SK-N-SH (cell line): ENCODE results near the gene CLMP. TPM values are rescaled to one million over a fixed set of nuclear protein-coding genes. Genes with fewer than 3 reads are reported as not detected.

Source experiments
- CTCF ChIA-PET: fragments of 300-600, 350-600 bp; formaldehyde crosslinking; extraction: SDS; loops from one replicate; lab custom pipeline; 2021; lab: Yijun Ruan, JAX
- POLR2A ChIA-PET: fragments of 350-600 bp; sonication (Branson Sonifier 250); formaldehyde crosslinking; extraction: SDS; loops from one replicate; lab custom pipeline; 2020; ENCODE audit warnings: antibody characterized with exemption, inconsistent platforms; lab: Yijun Ruan, JAX
- DNase-seq: peaks from one replicate; pipeline ENCODE4 v3.0.0; 2012
- H2AFZ ChIP-seq: fragments of 200-600 bp; sonication (generic); 2 replicates; pipeline ENCODE4 v1.8.1; 2016; ENCODE audit warnings: antibody characterized with exemption, mild to moderate bottlenecking, low read depth
- H3F3A ChIP-seq: fragments of 200-600 bp; sonication (generic); replicated peaks from 2 replicates; pipeline ENCODE3; 2016; ENCODE audit warnings: antibody characterized with exemption, mild to moderate bottlenecking; ENCODE audit not compliant: insufficient read depth
- H3K27ac ChIP-seq, 2 experiments: fragments of 200-500 bp in 1 of 2; fragments of 200-600 bp in 1 of 2; sonication (Bioruptor generic) in 1 of 2; sonication (generic), shearing (Covaris generic) in 1 of 2; 2 replicates each; pipeline versions ENCODE4 v1.5.1 to v1.6.1; 2014 to 2016; ENCODE audit warnings: low read depth in 2 of 2, inconsistent platforms in 1 of 2, low read length in 1 of 2, mild to moderate bottlenecking in 1 of 2, mixed read lengths in 1 of 2
- H3K27me3 ChIP-seq: fragments of 200-600 bp; sonication (generic), shearing (Covaris generic); 2 replicates; pipeline ENCODE4 v1.6.1; 2016; ENCODE audit warnings: mixed run types; ENCODE audit not compliant: insufficient read depth
- H3K36me3 ChIP-seq, 2 experiments: fragments of 200-500 bp in 1 of 2; fragments of 200-600 bp in 1 of 2; sonication (Bioruptor generic) in 1 of 2; sonication (generic) in 1 of 2; replicated peaks in 1 of 2; 2 replicates each; pipeline versions ENCODE3 to v1.5.1; 2014 to 2016; ENCODE audit warnings: low read length in 1 of 2, mild to moderate bottlenecking in 1 of 2; ENCODE audit not compliant: insufficient read depth in 2 of 2, control insufficient read depth in 1 of 2
- H3K4me1 ChIP-seq, 2 experiments: fragments of 200-500 bp in 1 of 2; fragments of 200-600 bp in 1 of 2; sonication (Bioruptor generic) in 1 of 2; sonication (generic), shearing (Covaris generic) in 1 of 2; 2 replicates each; pipeline versions ENCODE4 v1.5.1 to v1.6.1; 2014 to 2016; ENCODE audit warnings: low read depth in 1 of 2, low read length in 1 of 2, mixed run types in 1 of 2; ENCODE audit not compliant: insufficient read depth in 2 of 2, control insufficient read depth in 1 of 2
- H3K4me2 ChIP-seq: fragments of 200-600 bp; sonication (generic), shearing (Covaris generic); 2 replicates; pipeline ENCODE4 v1.6.1; 2017; ENCODE audit warnings: mixed run types
- H3K4me3 ChIP-seq, 2 experiments: fragments of 200-500 bp in 1 of 2; fragments of 200-600 bp in 1 of 2; sonication (Bioruptor generic) in 1 of 2; sonication (generic), shearing (Covaris generic) in 1 of 2; 2 replicates each; pipeline versions ENCODE4 v1.5.1 to v1.8.1; 2014 to 2016; ENCODE audit warnings: low read depth in 2 of 2, inconsistent platforms in 1 of 2, low read length in 1 of 2, mild to moderate bottlenecking in 1 of 2, mixed read lengths in 1 of 2, moderate library complexity in 1 of 2
- H3K79me2 ChIP-seq: fragments of 200-600 bp; sonication (generic); 2 replicates; pipeline ENCODE4 v1.8.1; 2017; ENCODE audit warnings: mild to moderate bottlenecking; ENCODE audit not compliant: insufficient read depth
- H3K9ac ChIP-seq: fragments of 200-600 bp; sonication (generic); 2 replicates; pipeline ENCODE4 v1.6.1; 2017; ENCODE audit warnings: mixed run types
- H3K9me2 ChIP-seq: fragments of 200-600 bp; sonication (generic); 2 replicates; pipeline ENCODE4 v1.6.1; 2017; ENCODE audit warnings: mixed run types
- H3K9me3 ChIP-seq: fragments of 200-600 bp; sonication (generic); 2 replicates; pipeline ENCODE4 v1.6.1; 2017; ENCODE audit warnings: mixed run types, mild to moderate bottlenecking, moderate library complexity
- H4K20me1 ChIP-seq: fragments of 200-600 bp; sonication (generic); 2 replicates; pipeline ENCODE4 v1.6.1; 2017; ENCODE audit warnings: mild to moderate bottlenecking, mixed run types; ENCODE audit not compliant: insufficient read depth
- CHD2 ChIP-seq: fragments of 150-350 bp; IDR thresholded peaks from 2 replicates; pipeline ENCODE4 v1.6.1; 2018; ENCODE audit warnings: low read length; ENCODE audit not compliant: partially characterized antibody
- CTCF ChIP-seq: fragments of 200-600 bp; sonication (generic); IDR thresholded peaks from 2 replicates; pipeline ENCODE4 v1.6.1; 2017; ENCODE audit warnings: antibody characterized with exemption, mild to moderate bottlenecking, moderate library complexity
- EP300 ChIP-seq, 2 experiments: IDR thresholded peaks; 2 replicates each; pipeline versions ENCODE4 v1.4.0 to v1.6.1; 2012; ENCODE audit warnings: borderline replicate concordance in 1 of 2, low read depth in 1 of 2, low read length in 1 of 2
- FOSL2 ChIP-seq: IDR thresholded peaks from 2 replicates; pipeline ENCODE4 v1.4.0; 2012; ENCODE audit warnings: low read depth, mild to moderate bottlenecking, moderate library complexity, borderline replicate concordance
- FOXJ3 ChIP-seq: sonication (generic); formaldehyde crosslinking; IDR thresholded peaks from 2 replicates; pipeline ENCODE4 v1.5.1; 2020; ENCODE audit warnings: mild to moderate bottlenecking, missing genetic modification reagents
- GABPA ChIP-seq: IDR thresholded peaks from 2 replicates; pipeline ENCODE4 v1.4.0; 2012; ENCODE audit warnings: low read depth, mild to moderate bottlenecking
- MEF2A ChIP-seq: IDR thresholded peaks from 2 replicates; pipeline ENCODE4 v1.4.0; 2012; ENCODE audit warnings: low read depth, borderline replicate concordance
- NFIC ChIP-seq: IDR thresholded peaks from 2 replicates; pipeline ENCODE4 v1.4.0; 2012; ENCODE audit warnings: borderline replicate concordance
- NRF1 ChIP-seq: IDR thresholded peaks from 2 replicates; pipeline ENCODE4 v1.6.1; 2012; ENCODE audit warnings: low read depth, mild to moderate bottlenecking, low read length
- POLR2AphosphoS5 ChIP-seq: IDR thresholded peaks from 2 replicates; pipeline ENCODE4 v1.6.1; 2012; ENCODE audit warnings: low read depth, low read length
- REST ChIP-seq: IDR thresholded peaks from 2 replicates; pipeline ENCODE4 v1.6.1; 2012; ENCODE audit warnings: mild to moderate bottlenecking, low read depth, low read length, moderate library complexity
- RXRA ChIP-seq: IDR thresholded peaks from 2 replicates; pipeline ENCODE4 v1.4.0; 2012; ENCODE audit warnings: low read depth, mild to moderate bottlenecking, borderline replicate concordance
- SIN3A ChIP-seq: IDR thresholded peaks from 2 replicates; pipeline ENCODE4 v1.6.1; 2012; ENCODE audit warnings: low read depth, mild to moderate bottlenecking, low read length, moderate library complexity, borderline replicate concordance
- TAF1 ChIP-seq: IDR thresholded peaks from 2 replicates; pipeline ENCODE4 v1.6.1; 2012; ENCODE audit warnings: low read depth, mild to moderate bottlenecking, low read length, moderate library complexity, borderline replicate concordance
- TCF12 ChIP-seq: IDR thresholded peaks from 2 replicates; pipeline ENCODE4 v1.4.0; 2012
- TEAD4 ChIP-seq: IDR thresholded peaks from 2 replicates; pipeline ENCODE4 v1.4.0; 2012; ENCODE audit warnings: mild to moderate bottlenecking, borderline replicate concordance; ENCODE audit not compliant: insufficient read depth
- YY1 ChIP-seq: IDR thresholded peaks from 2 replicates; pipeline ENCODE4 v1.4.0; 2012; ENCODE audit warnings: low read depth, mild to moderate bottlenecking
- WGBS: methylation state at CpG from one replicate; pipeline ENCODE4 v1.1.6; 2017; ENCODE audit warnings: low lambda C conversion rate; 5-methylcytosine and 5-hydroxymethylcytosine counted together
- polyA plus RNA-seq, 3 experiments: library from polyadenylated mRNA; depleted of rRNA; stranded (reverse); fragments of >200 nt; gene quantifications; 2 replicates each; pipeline ENCODE4 v1.2.3, GENCODE V29; 2012

Gene CLMP
- polyA plus RNA-seq, 1 of the 3 experiments (the other 2 are of a cell fraction) = 61.9 TPM

- peaks cover under 1 to 6% of the 10 kb centered on the region in 2 experiments; a peak in 3 of 4 replicates for H3K4me1 ChIP-seq
- no peaks in the 10 kb centered on the region for H3K9me3 ChIP-seq
- TF ChIP-seq RXRA (no peak), GABPA (no peak), CHD2 (no peak), POLR2AphosphoS5 (no peak), CTCF (no peak), SIN3A (no peak), NFIC (no peak)
- H3K36me3 ChIP-seq = peaks cover 2 to 20% of the 10 kb centered on the region in 2 experiments
- H3K9me2 ChIP-seq = no peaks in the 10 kb centered on the region
- H3F3A ChIP-seq = peaks cover 18% of the 10 kb centered on the region
- no peak overlapping the region for H3K9ac ChIP-seq
- POLR2A ChIA-PET = no interaction called here
- DNase-seq = no peak
- no peaks in the 10 kb centered on the region for H4K20me1 ChIP-seq
- peaks cover 90% of the 10 kb centered on the region for H3K79me2 ChIP-seq
- no peak overlapping the region for H3K4me2 ChIP-seq
- no peaks in the 10 kb centered on the region for H3K27me3 ChIP-seq
- H3K4me3 ChIP-seq = no peak overlapping the region
- CTCF ChIA-PET = interaction anchor here (1.9 kb wide), 2 partner anchors 16 to 96 kb away, joined by 8 to 9 read pairs; no protein-coding TSS in a partner anchor
- H3K27ac ChIP-seq = no peak overlapping the region
- no peak overlapping the region for H2AFZ ChIP-seq
- WGBS = 95% methylated on average over 3 of the region's 3 CpGs
These were observed 43.7 kb downstream of the CLMP start for GRCh38 chr11:123151366-123151765.

- ChIA-PET CTCF (interaction anchor here (0.7 kb wide), 1 partner anchor 48 kb away, joined by 3 read pairs; no protein-coding TSS in a partner anchor), POLR2A (no interaction called here)
- peaks cover 6 to 11% of the 10 kb centered on the region in 2 experiments; a peak in 3 of 4 replicates for H3K4me1 ChIP-seq
- WGBS = 94% methylated on average over 6 of the region's 6 CpGs
- DNase-seq = no peak
- peaks cover 23% of the 10 kb centered on the region for H3F3A ChIP-seq
- no peaks in the 10 kb centered on the region for H3K9me3 ChIP-seq
- H3K9ac ChIP-seq = no peak overlapping the region
- H3K36me3 ChIP-seq = peaks cover 2 to 20% of the 10 kb centered on the region in 2 experiments
- no peaks in the 10 kb centered on the region for H3K9me2 ChIP-seq
- H3K27me3 ChIP-seq = no peaks in the 10 kb centered on the region
- H3K79me2 ChIP-seq = peaks cover 90% of the 10 kb centered on the region
- H3K4me2 ChIP-seq = no peak overlapping the region
- no peaks in the 10 kb centered on the region for H4K20me1 ChIP-seq
- TF ChIP-seq FOXJ3 (CRISPR knock-in tag) (no peak), GABPA (no peak), RXRA (no peak), NRF1 (no peak), SIN3A (no peak), TEAD4 (no peak), EP300 (IDR thresholded peaks at IDR 0.05; ENCODE audit: borderline replicate concordance in 1 of 2, low read depth in 1 of 2, low read length in 1 of 2) (no peak), TAF1 (no peak), REST (no peak), MEF2A (no peak), TCF12 (no peak), FOSL2 (no peak), YY1 (no peak)
- H2AFZ ChIP-seq = no peak overlapping the region
- no peak overlapping the region for H3K4me3 ChIP-seq
- H3K27ac ChIP-seq = no peak overlapping the region
These were observed 44.2 kb downstream of the CLMP start for GRCh38 chr11:123150882-123151281.
